SK-N-MC (cell line): ENCODE measurements around the gene GIMD1.

Experiments used
- EZH2 ChIP-seq: fragments of 200-600 bp; sonication (generic); IDR thresholded peaks from one replicate; pipeline ENCODE4 v1.6.1; 2017; ENCODE audit warnings: antibody characterized with exemption
- FOXP2 ChIP-seq: optimal IDR thresholded peaks from 2 replicates; pipeline ENCODE3; 2011; ENCODE audit warnings: mild to moderate bottlenecking, moderate library complexity; ENCODE audit not compliant: insufficient read depth; ENCODE audit errors: extremely low read length, control extremely low read depth
- POLR2AphosphoS5 ChIP-seq: IDR thresholded peaks from 2 replicates; pipeline ENCODE4 v1.6.1; 2012; ENCODE audit warnings: mild to moderate bottlenecking, low read depth, low read length, borderline replicate concordance

- TF ChIP-seq POLR2AphosphoS5 (no peak), EZH2 (no peak), FOXP2 (no peak)
Observed at GRCh38 chr4:106323119-106323518, 45.5 kb downstream of the GIMD1 start.
